IPS-18a (cell line): ENCODE data around the gene RNF217.
"Not testable (repeated sequence)": the region's sequence is repeated elsewhere in the genome, so short reads cannot be mapped to it uniquely, and the experiment has no call there.

Experiments
- H3K27ac ChIP-seq: one replicate; pipeline ENCODE4 v1.5.1; 2013; ENCODE audit warnings: low read length
- H3K27me3 ChIP-seq: one replicate; pipeline ENCODE4 v1.6.1; 2013; ENCODE audit warnings: mild to moderate bottlenecking, low read length; ENCODE audit not compliant: control insufficient read depth, insufficient read depth
- H3K36me3 ChIP-seq: one replicate; pipeline ENCODE4 v1.6.1; 2013; ENCODE audit warnings: low read depth, low read length; ENCODE audit not compliant: control insufficient read depth
- H3K4me1 ChIP-seq: one replicate; pipeline ENCODE4 v1.6.1; 2013; ENCODE audit warnings: low read depth, low read length; ENCODE audit not compliant: control insufficient read depth
- H3K4me3 ChIP-seq: one replicate; pipeline ENCODE4 v1.5.1; 2013; ENCODE audit warnings: low read length
- H3K9ac ChIP-seq: one replicate; pipeline ENCODE4 v1.6.1; 2013; ENCODE audit warnings: mild to moderate bottlenecking, low read length, moderate library complexity
- H3K9me3 ChIP-seq: one replicate; pipeline ENCODE4 v1.6.1; 2013; ENCODE audit warnings: low read depth, low read length; ENCODE audit not compliant: control insufficient read depth

The RNF217 gene

GRCh38 chr6:124963831-124964763 is 1.9 kb downstream of the RNF217 start:
- H3K27ac ChIP-seq: no peak overlapping the region
- H3K9ac ChIP-seq: peak overlapping the region; percentile 42
- peaks cover 5% of the 10 kb centered on the region for H3K4me1 ChIP-seq
- peaks cover 33% of the 10 kb centered on the region for H3K27me3 ChIP-seq
- no peaks in the 10 kb centered on the region for H3K9me3 ChIP-seq
- H3K36me3 ChIP-seq: no peaks in the 10 kb centered on the region
- peak overlapping the region; percentile 77 for H3K4me3 ChIP-seq

GRCh38 chr6:124964764-124965105 is 2.5 kb downstream of the RNF217 start:
- Histone ChIP-seq H3K4me1 (peaks cover 5% of the 10 kb centered on the region), H3K27me3 (peaks cover 33% of the 10 kb centered on the region), H3K36me3 (no peaks in the 10 kb centered on the region), H3K9me3 (no peaks in the 10 kb centered on the region), H3K27ac (no peak overlapping the region), H3K4me3 (peak overlapping the region; percentile 12), H3K9ac (no peak overlapping the region)

- not testable (repeated sequence) for H3K9me3 ChIP-seq, H3K9ac ChIP-seq, H3K4me3 ChIP-seq, H3K27ac ChIP-seq, H3K36me3 ChIP-seq, H3K4me1 ChIP-seq
- H3K27me3 ChIP-seq: peaks cover 30% of the 10 kb centered on the region
These were observed 3.2 kb downstream of the RNF217 start for GRCh38 chr6:124965424-124965850.

- Histone ChIP-seq H3K9ac (no peak overlapping the region), H3K27ac (no peak overlapping the region), H3K4me3 (no peak overlapping the region), H3K4me1 (peaks cover 5% of the 10 kb centered on the region), H3K9me3 (no peaks in the 10 kb centered on the region), H3K27me3 (peaks cover 17% of the 10 kb centered on the region), H3K36me3 (no peaks in the 10 kb centered on the region)
These were observed 5.2 kb downstream of the RNF217 start for GRCh38 chr6:124967444-124967843.

- no peaks in the 10 kb centered on the region for H3K36me3 ChIP-seq
- no peak overlapping the region for H3K27ac ChIP-seq
- H3K4me1 ChIP-seq: peaks cover 3% of the 10 kb centered on the region
- H3K9ac ChIP-seq: no peak overlapping the region
- no peak overlapping the region for H3K4me3 ChIP-seq
- H3K27me3 ChIP-seq: peaks cover 12% of the 10 kb centered on the region
- no peaks in the 10 kb centered on the region for H3K9me3 ChIP-seq
These were observed 6.2 kb downstream of the RNF217 start for GRCh38 chr6:124968401-124968800.

GRCh38 chr6:124970243-124970642 is 8.0 kb downstream of the RNF217 start:
- Histone ChIP-seq H3K27me3 (no peaks in the 10 kb centered on the region), H3K36me3 (no peaks in the 10 kb centered on the region), H3K4me3 (no peak overlapping the region), H3K9me3 (no peaks in the 10 kb centered on the region), H3K27ac (no peak overlapping the region), H3K4me1 (no peaks in the 10 kb centered on the region), H3K9ac (no peak overlapping the region)

GRCh38 chr6:124970763-124971162 is 8.5 kb downstream of the RNF217 start:
- no peaks in the 10 kb centered on the region for H3K36me3 ChIP-seq
- H3K27me3 ChIP-seq: no peaks in the 10 kb centered on the region
- H3K4me1 ChIP-seq: no peaks in the 10 kb centered on the region
- H3K4me3 ChIP-seq: no peak overlapping the region
- no peak overlapping the region for H3K9ac ChIP-seq
- H3K9me3 ChIP-seq: no peaks in the 10 kb centered on the region
- H3K27ac ChIP-seq: no peak overlapping the region

GRCh38 chr6:124973780-124974179 is 11.5 kb downstream of the RNF217 start:
- Histone ChIP-seq H3K27ac (no peak overlapping the region), H3K9ac (no peak overlapping the region), H3K36me3 (no peaks in the 10 kb centered on the region), H3K4me1 (no peaks in the 10 kb centered on the region), H3K27me3 (no peaks in the 10 kb centered on the region), H3K9me3 (peaks cover 4% of the 10 kb centered on the region), H3K4me3 (no peak overlapping the region)

GRCh38 chr6:124974771-124975377 is 12.6 kb downstream of the RNF217 start:
- peaks cover 5% of the 10 kb centered on the region for H3K9me3 ChIP-seq
- no peak overlapping the region for H3K9ac ChIP-seq
- H3K4me1 ChIP-seq: no peaks in the 10 kb centered on the region
- H3K27me3 ChIP-seq: no peaks in the 10 kb centered on the region
- H3K27ac ChIP-seq: no peak overlapping the region
- H3K36me3 ChIP-seq: no peaks in the 10 kb centered on the region
- H3K4me3 ChIP-seq: no peak overlapping the region

- peaks cover 4% of the 10 kb centered on the region for H3K4me1 ChIP-seq
- no peak overlapping the region for H3K9ac ChIP-seq
- peaks cover 5% of the 10 kb centered on the region for H3K9me3 ChIP-seq
- no peak overlapping the region for H3K4me3 ChIP-seq
- no peak overlapping the region for H3K27ac ChIP-seq
- H3K27me3 ChIP-seq: no peaks in the 10 kb centered on the region
- no peaks in the 10 kb centered on the region for H3K36me3 ChIP-seq
These were observed 15.1 kb downstream of the RNF217 start for GRCh38 chr6:124977067-124977908.

GRCh38 chr6:124978451-124979293 is 16.4 kb downstream of the RNF217 start:
- H3K9me3 ChIP-seq: peaks cover 5% of the 10 kb centered on the region
- H3K9ac ChIP-seq: no peak overlapping the region

More at GRCh38 chr6:124978451-124979293, 16.4 kb downstream of the RNF217 start:
- peaks cover 4% of the 10 kb centered on the region for H3K4me1 ChIP-seq
- H3K36me3 ChIP-seq: no peaks in the 10 kb centered on the region
- no peak overlapping the region for H3K27ac ChIP-seq
- H3K27me3 ChIP-seq: no peaks in the 10 kb centered on the region
- H3K4me3 ChIP-seq: no peak overlapping the region
